Esophagus (tissue), 2 donors: ENCODE measurements around the gene SND1. TPM values are rescaled to one million over a fixed set of nuclear protein-coding genes. Genes with fewer than 3 reads are reported as not detected.

ENCODE experiments used
- H3K27ac ChIP-seq, 2 donors: one replicate each; pipeline ENCODE4 v1.5.1; 2013; ENCODE audit warnings: low read depth in 2 of 2, mild to moderate bottlenecking in 2 of 2, inconsistent platforms in 1 of 2, low read length in 1 of 2, moderate library complexity in 1 of 2
- H3K27me3 ChIP-seq, 2 donors: one replicate each; pipeline ENCODE4 v1.6.1; 2013; ENCODE audit warnings: low read length in 2 of 2, control low read depth in 1 of 2, mild to moderate bottlenecking in 1 of 2; ENCODE audit not compliant: insufficient read depth in 2 of 2, control insufficient read depth in 1 of 2
- H3K36me3 ChIP-seq, 2 donors: one replicate each; pipeline ENCODE4 v1.6.1; 2013; ENCODE audit warnings: low read length in 1 of 2; ENCODE audit not compliant: control insufficient read depth in 2 of 2, insufficient read depth in 2 of 2
- H3K4me1 ChIP-seq, 2 donors: one replicate each; pipeline ENCODE4 v1.6.1; 2013; ENCODE audit warnings: low read length in 1 of 2; ENCODE audit not compliant: control insufficient read depth in 2 of 2, insufficient read depth in 2 of 2
- H3K4me3 ChIP-seq, 2 donors: one replicate each; pipeline ENCODE4 v1.5.1; 2013; ENCODE audit warnings: low read length in 2 of 2, mild to moderate bottlenecking in 2 of 2, low read depth in 1 of 2, moderate library complexity in 1 of 2
- H3K9me3 ChIP-seq, 2 donors: one replicate each; pipeline ENCODE4 v1.6.1; 2013; ENCODE audit warnings: mild to moderate bottlenecking in 2 of 2, low read depth in 1 of 2, low read length in 1 of 2, moderate library complexity in 1 of 2; ENCODE audit not compliant: control insufficient read depth in 2 of 2, insufficient read depth in 1 of 2
- WGBS, 2 donors: extraction: QIAGEN DNeasy Blood & Tissue Kit; methylation state at CpG; one replicate each; pipeline ENCODE4 v1.1.7; 2013; 5-methylcytosine and 5-hydroxymethylcytosine counted together
- polyA plus RNA-seq, 2 donors: library from polyadenylated mRNA; stranded (reverse); fragments of 200-250 nt; gene quantifications; one replicate each; pipeline ENCODE4 v1.2.3, GENCODE V29; 2013
- donor health status: healthy with polysubstance abuse.
- donor health status: Bipolar disorder and iron deficiency.

The SND1 gene
- polyA plus RNA-seq, 2 donors = 23.1 to 44.4 TPM

GRCh38 chr7:127997226-127997922 lies 345.4 kb downstream of the SND1 start:
- Histone ChIP-seq H3K4me1 (no peaks in the 10 kb centered on the region), H3K4me3 (no peak overlapping the region), H3K27me3 (no peaks in the 10 kb centered on the region), H3K36me3 (peaks cover 3 to 10% of the 10 kb centered on the region in 2 donors), H3K27ac (no peak overlapping the region), H3K9me3 (no peaks in the 10 kb centered on the region)
- 85 to 93% methylated on average over 4 of the region's 4 CpGs for WGBS, 2 donors

- 90% methylated on average over 2 of the region's 2 CpGs for WGBS, 2 donors
- H3K27ac ChIP-seq = no peak overlapping the region
- H3K4me1 ChIP-seq = no peaks in the 10 kb centered on the region
- no peaks in the 10 kb centered on the region for H3K27me3 ChIP-seq
- no peak overlapping the region for H3K4me3 ChIP-seq
- H3K36me3 ChIP-seq = peaks cover 2 to 8% of the 10 kb centered on the region in 2 donors
- no peaks in the 10 kb centered on the region for H3K9me3 ChIP-seq
Measured at GRCh38 chr7:127998671-127999070, 346.7 kb downstream of the SND1 start.

GRCh38 chr7:128000048-128000447 lies 348.1 kb downstream of the SND1 start:
- H3K27me3 ChIP-seq = no peaks in the 10 kb centered on the region
- H3K27ac ChIP-seq = no peak overlapping the region
- no peaks in the 10 kb centered on the region for H3K4me1 ChIP-seq
- no peaks in the 10 kb centered on the region for H3K9me3 ChIP-seq
- peaks cover 0 to 2% of the 10 kb centered on the region in 2 donors for H3K36me3 ChIP-seq
- no peak overlapping the region for H3K4me3 ChIP-seq
- 96 to 100% methylated on average over 1 of the region's 1 CpG for WGBS, 2 donors

GRCh38 chr7:128000854-128001265 lies 348.9 kb downstream of the SND1 start:
- no peak overlapping the region for H3K27ac ChIP-seq
- no peaks in the 10 kb centered on the region for H3K4me1 ChIP-seq
- WGBS, 2 donors = 70 to 80% methylated on average over 6 of the region's 6 CpGs
- H3K36me3 ChIP-seq = peaks cover 0 to 2% of the 10 kb centered on the region in 2 donors
- no peaks in the 10 kb centered on the region for H3K9me3 ChIP-seq
- no peaks in the 10 kb centered on the region for H3K27me3 ChIP-seq
- H3K4me3 ChIP-seq = no peak overlapping the region

GRCh38 chr7:128003167-128003566 lies 351.2 kb downstream of the SND1 start:
- H3K4me1 ChIP-seq = no peaks in the 10 kb centered on the region
- H3K36me3 ChIP-seq = peaks cover 0 to 6% of the 10 kb centered on the region in 2 donors
- no peak overlapping the region for H3K4me3 ChIP-seq
- 91 to 93% methylated on average over 3 of the region's 3 CpGs for WGBS, 2 donors
- no peaks in the 10 kb centered on the region for H3K9me3 ChIP-seq
- H3K27ac ChIP-seq = no peak overlapping the region
- H3K27me3 ChIP-seq = no peaks in the 10 kb centered on the region

- Histone ChIP-seq H3K36me3 (peaks cover 0 to 6% of the 10 kb centered on the region in 2 donors), H3K4me3 (no peak overlapping the region), H3K27ac (no peak overlapping the region), H3K27me3 (no peaks in the 10 kb centered on the region), H3K4me1 (no peaks in the 10 kb centered on the region), H3K9me3 (no peaks in the 10 kb centered on the region)
- WGBS, 2 donors = 73 to 76% methylated on average over 2 of the region's 2 CpGs
Measured at GRCh38 chr7:128003787-128004186, 351.8 kb downstream of the SND1 start.

- no peaks in the 10 kb centered on the region for H3K27me3 ChIP-seq
- no peak overlapping the region for H3K4me3 ChIP-seq
- 81 to 93% methylated on average over 6 of the region's 6 CpGs for WGBS, 2 donors
- H3K4me1 ChIP-seq = no peaks in the 10 kb centered on the region
- H3K36me3 ChIP-seq = peaks cover 0 to 6% of the 10 kb centered on the region in 2 donors
- no peaks in the 10 kb centered on the region for H3K9me3 ChIP-seq
- H3K27ac ChIP-seq = no peak overlapping the region
Measured at GRCh38 chr7:128004623-128005022, 352.6 kb downstream of the SND1 start.

GRCh38 chr7:128005117-128005516 lies 353.1 kb downstream of the SND1 start:
- WGBS, 2 donors = 80 to 83% methylated on average over 7 of the region's 7 CpGs
- H3K4me3 ChIP-seq = no peak overlapping the region
- no peaks in the 10 kb centered on the region for H3K9me3 ChIP-seq
- H3K4me1 ChIP-seq = no peaks in the 10 kb centered on the region
- no peaks in the 10 kb centered on the region for H3K27me3 ChIP-seq
- no peak overlapping the region for H3K27ac ChIP-seq
- H3K36me3 ChIP-seq = peaks cover 0 to 6% of the 10 kb centered on the region in 2 donors

- H3K4me1 ChIP-seq = no peaks in the 10 kb centered on the region
- H3K27ac ChIP-seq = no peak overlapping the region
- H3K4me3 ChIP-seq = no peak overlapping the region
- 77 to 89% methylated on average over 3 of the region's 3 CpGs for WGBS, 2 donors
- H3K36me3 ChIP-seq = peaks cover 0 to 4% of the 10 kb centered on the region in 2 donors
- no peaks in the 10 kb centered on the region for H3K27me3 ChIP-seq
- H3K9me3 ChIP-seq = no peaks in the 10 kb centered on the region
Measured at GRCh38 chr7:128005759-128006159, 353.8 kb downstream of the SND1 start.
